MG63 (cell line): Measurements from ENCODE around the gene NKD2. TPM values are rescaled to one million over a fixed set of nuclear protein-coding genes. Genes with fewer than 3 reads are reported as not detected.
"Not testable (repeated sequence)": the region's sequence is repeated elsewhere in the genome, so short reads cannot be mapped to it uniquely, and the experiment has no call there.

Experiments used
- DNase-seq: peaks from one replicate; pipeline ENCODE4 v3.0.0-alpha.2; 2020
- H3K27me3 ChIP-seq: fragments of 250-450 bp; sonication (Bioruptor Pico); 2 replicates; pipeline ENCODE4 v1.5.1; 2020; ENCODE audit warnings: mild to moderate bottlenecking, moderate library complexity
- H3K36me3 ChIP-seq: fragments of 250-450 bp; sonication (Bioruptor Pico); 2 replicates; pipeline ENCODE4 v1.5.1; 2020; ENCODE audit warnings: mild to moderate bottlenecking, moderate library complexity
- H3K4me3 ChIP-seq: fragments of 250-450 bp; sonication (Bioruptor Pico); 2 replicates; pipeline ENCODE4 v1.5.1; 2020; ENCODE audit warnings: mild to moderate bottlenecking, moderate library complexity
- H3K9me3 ChIP-seq: fragments of 250-450 bp; sonication (Bioruptor Pico); 2 replicates; pipeline ENCODE4 v1.5.1; 2020; ENCODE audit warnings: mild to moderate bottlenecking, moderate library complexity
- total RNA-seq: library from RNA; depleted of rRNA; stranded (reverse); fragments of >200 nt; shearing (Covaris generic); gene quantifications from 2 replicates; pipeline ENCODE4 v1.2.3, GENCODE V29; 2014; ENCODE audit warnings: low replicate concordance

The NKD2 gene
- total RNA-seq, 1 experiment from 2014 or later = 3.4 TPM

DNA sequence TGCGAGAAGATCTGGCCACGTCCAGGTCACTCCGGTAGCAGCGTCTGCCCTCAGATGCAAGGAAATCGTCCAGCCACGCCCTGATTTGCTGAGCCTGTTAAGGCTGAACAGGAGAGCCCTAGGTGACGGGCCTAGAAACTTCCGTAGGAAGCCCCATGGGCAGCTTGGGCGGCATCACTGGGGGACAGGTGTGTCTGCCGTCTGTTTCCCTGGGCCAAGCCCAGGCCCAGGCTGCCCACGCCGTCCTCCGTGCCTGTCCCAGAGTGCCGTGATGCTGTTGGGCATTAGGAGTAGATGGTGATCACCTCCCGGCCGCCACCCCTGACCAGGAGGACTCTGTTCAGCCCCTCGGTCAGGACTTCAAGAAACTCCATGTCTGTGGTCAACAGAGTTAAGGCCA, 43.5 kb downstream of the NKD2 start:
- 0 out of 2 replicates have a peak, but pooled peaks cover 3% of the 10 kb centered on the region for H3K9me3 ChIP-seq

GRCh38 chr5:1052641-1053390, 44.2 kb downstream of the NKD2 start:
- DNase-seq = no peak
- Histone ChIP-seq H3K27me3 (no peaks in the 10 kb centered on the region), H3K4me3 (no peak overlapping the region), H3K9me3 (0 out of 2 replicates have a peak, but pooled peaks cover 2% of the 10 kb centered on the region), H3K36me3 (peaks cover 72% of the 10 kb centered on the region)

More for the DNA sequence above, 43.5 kb downstream of the NKD2 start:
- peaks cover 65% of the 10 kb centered on the region for H3K36me3 ChIP-seq
- H3K27me3 ChIP-seq = no peaks in the 10 kb centered on the region
- no peak overlapping the region for H3K4me3 ChIP-seq
- DNase-seq = no peak

DNA sequence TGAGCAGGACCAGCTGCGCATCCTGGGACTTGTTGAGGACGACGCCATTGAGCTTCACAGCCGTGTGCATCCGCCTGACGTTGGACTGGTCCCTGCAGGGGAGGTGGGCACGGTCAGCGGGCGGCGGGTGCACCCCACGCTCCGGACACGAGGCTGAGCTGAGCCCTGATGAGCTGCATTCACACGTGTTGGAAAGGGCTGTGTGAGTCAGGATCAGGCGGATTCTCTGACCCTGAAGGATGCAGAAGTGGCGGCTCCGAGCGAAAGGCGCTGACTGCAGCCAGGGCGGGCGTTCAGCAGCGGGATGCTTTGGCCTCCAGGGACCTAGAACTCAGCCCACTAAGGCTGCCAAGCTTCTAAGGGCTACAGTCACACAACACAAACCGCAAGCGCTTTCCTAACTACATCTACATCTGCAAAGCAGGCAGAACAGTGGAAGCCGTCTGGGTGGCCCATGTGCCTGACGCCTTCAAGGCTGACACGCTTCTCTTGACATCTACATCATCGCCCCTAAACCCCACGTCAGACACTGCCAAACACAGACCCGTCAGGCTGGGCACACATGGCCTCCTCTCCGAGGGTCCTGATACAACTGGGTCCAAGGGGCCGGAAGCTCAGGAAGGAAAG, 44.9 kb downstream of the NKD2 start:
- Histone ChIP-seq H3K9me3 (no peaks in the 10 kb centered on the region), H3K27me3 (no peaks in the 10 kb centered on the region), H3K4me3 (no peak overlapping the region), H3K36me3 (peaks cover 79% of the 10 kb centered on the region)
- no peak for DNase-seq

DNA sequence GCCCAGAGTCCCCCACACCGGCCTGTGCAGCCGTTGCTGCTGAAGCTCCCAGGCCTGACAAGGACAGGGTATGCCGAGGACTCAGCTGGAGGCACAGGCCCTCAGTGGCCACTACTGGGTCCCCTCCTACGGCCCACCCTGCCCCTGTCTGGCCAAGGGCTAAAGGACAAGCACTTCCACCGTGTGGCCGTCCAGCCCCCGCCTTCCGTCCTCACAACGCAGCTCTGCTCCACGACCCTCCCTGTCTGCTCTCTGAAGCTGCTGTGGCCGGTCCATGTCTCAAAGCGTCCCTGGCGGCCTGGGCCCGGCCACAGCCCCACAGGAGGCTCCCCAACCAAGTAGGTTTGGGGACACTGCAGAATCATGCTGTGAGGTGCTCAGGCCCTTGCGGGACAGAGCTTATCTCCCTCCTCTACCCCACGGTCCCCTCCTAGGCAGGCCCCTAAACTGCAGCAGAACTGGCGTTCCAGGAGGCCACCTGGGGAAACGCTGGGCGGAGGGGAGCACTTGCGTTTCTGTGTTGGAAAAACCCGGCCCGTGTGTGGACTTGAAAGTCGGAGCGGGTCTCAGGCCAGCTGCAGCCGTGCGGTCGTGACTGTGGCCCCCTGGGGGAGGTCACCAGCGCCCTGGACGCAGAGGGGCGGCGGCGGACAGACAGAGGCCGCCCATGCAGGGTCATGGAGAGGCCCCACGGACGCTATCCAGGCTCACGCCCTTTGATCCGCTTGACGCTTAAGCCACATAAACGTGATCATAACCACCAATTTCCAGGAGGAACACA, 45.6 kb downstream of the NKD2 start:
- no peak for DNase-seq
- no peak overlapping the region for H3K4me3 ChIP-seq
- no peaks in the 10 kb centered on the region for H3K9me3 ChIP-seq
- peaks cover 86% of the 10 kb centered on the region for H3K36me3 ChIP-seq
- H3K27me3 ChIP-seq = no peaks in the 10 kb centered on the region

- no peaks in the 10 kb centered on the region for H3K27me3 ChIP-seq
- peaks cover 95% of the 10 kb centered on the region for H3K36me3 ChIP-seq
- no peak overlapping the region for H3K4me3 ChIP-seq
- H3K9me3 ChIP-seq = no peaks in the 10 kb centered on the region
- no peak for DNase-seq
Measured at GRCh38 chr5:1054799-1055775, 46.5 kb downstream of the NKD2 start.

DNA sequence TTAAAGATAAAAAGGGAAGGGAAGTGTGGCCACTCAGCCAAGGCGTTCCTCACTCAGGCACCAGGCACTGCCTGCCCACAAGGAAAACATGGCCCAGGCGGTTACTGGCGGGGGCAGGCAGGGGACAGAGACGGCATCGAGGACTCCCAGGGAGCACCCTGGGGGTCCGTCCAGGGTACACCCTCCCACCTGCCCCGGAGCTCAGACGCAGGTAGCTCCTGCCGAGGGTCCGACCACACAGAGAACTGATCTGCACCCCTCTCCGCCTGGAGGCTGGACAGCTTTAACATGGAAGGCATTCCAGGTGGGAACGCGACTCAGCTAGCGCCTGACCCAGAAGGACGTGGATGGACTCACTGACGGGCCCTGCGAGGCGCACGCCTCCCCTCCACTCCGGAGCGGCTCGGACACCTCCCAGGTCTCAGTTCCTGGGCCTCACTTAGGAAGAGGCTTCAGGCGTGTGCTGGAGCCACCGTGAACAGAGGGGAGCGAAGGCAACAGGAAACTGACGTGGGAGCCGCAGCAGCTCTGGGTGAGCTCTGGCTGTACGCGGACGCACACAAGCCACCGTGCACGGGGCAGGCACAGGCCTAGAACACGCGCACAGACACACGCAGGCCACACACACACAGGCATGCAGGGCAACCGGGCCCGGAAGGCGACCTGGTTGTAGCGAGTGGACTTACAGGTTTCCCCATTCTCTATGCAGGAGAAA, 47.5 kb downstream of the NKD2 start:
- Histone ChIP-seq H3K27me3 (no peaks in the 10 kb centered on the region), H3K4me3 (no peak overlapping the region), H3K9me3 (no peaks in the 10 kb centered on the region), H3K36me3 (peaks cover 95% of the 10 kb centered on the region)
- DNase-seq = no peak

GRCh38 chr5:1056611-1057484, 48.2 kb downstream of the NKD2 start:
- Histone ChIP-seq H3K4me3 (no peak overlapping the region), H3K36me3 (peaks cover 89% of the 10 kb centered on the region), H3K9me3 (no peaks in the 10 kb centered on the region), H3K27me3 (no peaks in the 10 kb centered on the region)
- DNase-seq = no peak

DNA sequence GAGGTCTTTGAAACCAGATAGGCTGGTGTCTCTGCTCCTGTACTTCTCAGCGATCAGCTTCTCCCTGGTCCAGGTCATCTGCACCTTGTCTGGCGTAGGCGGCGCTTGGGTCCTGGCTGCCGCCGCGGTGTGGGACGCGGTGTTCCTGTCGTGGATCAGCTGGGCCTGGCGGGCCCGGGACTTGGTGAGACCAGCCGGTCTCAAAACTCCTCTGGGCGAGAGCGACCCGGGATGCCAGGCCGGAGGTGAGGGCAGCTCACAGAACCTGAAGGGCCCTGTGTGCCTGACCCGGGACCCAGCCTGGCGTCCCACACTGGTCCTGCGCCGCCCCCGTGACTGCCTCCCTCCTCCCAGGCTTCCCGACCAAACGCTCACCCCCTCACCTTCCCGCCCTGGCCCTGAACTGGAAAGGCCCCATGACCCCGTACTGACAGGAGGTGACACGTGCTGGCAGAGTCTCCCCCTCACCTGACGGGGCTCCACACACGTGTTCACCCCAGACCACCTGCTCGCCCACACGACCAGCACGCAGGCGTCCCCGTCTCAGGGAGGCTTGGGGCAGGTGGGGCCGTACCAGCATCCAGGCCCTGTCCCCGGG, 49.0 kb downstream of the NKD2 start:
- Histone ChIP-seq H3K4me3 (no peak overlapping the region), H3K9me3 (no peaks in the 10 kb centered on the region), H3K36me3 (peaks cover 87% of the 10 kb centered on the region), H3K27me3 (no peaks in the 10 kb centered on the region)
- no peak for DNase-seq

- Histone ChIP-seq H3K27me3 (no peaks in the 10 kb centered on the region), H3K9me3 (no peaks in the 10 kb centered on the region), H3K36me3 (peaks cover 86% of the 10 kb centered on the region), H3K4me3 (no peak overlapping the region)
- no peak for DNase-seq
Measured at GRCh38 chr5:1058083-1058945, 49.7 kb downstream of the NKD2 start.

DNA sequence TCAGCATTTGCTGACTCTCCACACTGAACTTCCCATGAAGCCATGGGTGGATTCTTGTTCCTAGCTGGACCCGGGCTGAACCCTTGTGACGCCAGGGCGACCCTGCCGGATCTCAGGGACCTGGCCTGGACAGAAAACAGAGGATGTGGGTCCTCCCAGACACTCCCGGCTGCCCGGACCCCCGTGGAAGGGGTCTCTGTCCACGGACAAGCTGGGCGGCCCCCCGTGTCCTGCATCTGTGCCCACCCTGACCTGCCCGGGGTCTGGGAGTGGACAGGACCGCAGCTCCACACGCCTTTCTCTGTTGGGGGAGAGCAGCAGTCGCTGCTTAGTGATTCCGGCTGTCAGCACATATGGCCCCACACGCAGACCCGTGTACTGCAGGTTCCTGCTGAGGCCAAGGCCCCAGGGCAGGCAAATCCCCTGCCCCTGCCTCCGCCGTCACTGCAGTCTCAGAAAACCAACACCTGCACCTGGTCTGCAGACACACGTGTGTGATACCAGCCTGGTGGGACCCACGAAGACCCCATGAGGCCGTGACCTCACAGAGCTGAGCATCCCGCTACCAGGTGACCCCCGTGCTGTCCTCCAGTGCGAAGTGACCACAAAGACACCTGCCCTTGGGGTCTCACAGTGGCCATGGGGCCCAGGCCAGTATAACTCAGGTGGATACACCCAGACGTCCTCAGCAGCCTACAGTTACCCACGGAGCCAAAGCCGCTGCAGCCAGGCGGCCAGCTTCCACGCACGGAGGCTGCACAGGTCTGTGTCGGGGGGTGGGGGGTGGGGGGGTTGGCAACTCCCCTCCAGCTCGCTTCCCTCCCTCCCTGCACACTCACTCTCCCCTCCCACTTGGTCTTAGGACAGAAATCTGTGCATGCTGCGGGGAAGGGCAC, 50.6 kb downstream of the NKD2 start:
- H3K36me3 ChIP-seq = peaks cover 82% of the 10 kb centered on the region
- no peaks in the 10 kb centered on the region for H3K9me3 ChIP-seq
- no peak overlapping the region for H3K4me3 ChIP-seq
- H3K27me3 ChIP-seq = no peaks in the 10 kb centered on the region
- DNase-seq = no peak

DNA sequence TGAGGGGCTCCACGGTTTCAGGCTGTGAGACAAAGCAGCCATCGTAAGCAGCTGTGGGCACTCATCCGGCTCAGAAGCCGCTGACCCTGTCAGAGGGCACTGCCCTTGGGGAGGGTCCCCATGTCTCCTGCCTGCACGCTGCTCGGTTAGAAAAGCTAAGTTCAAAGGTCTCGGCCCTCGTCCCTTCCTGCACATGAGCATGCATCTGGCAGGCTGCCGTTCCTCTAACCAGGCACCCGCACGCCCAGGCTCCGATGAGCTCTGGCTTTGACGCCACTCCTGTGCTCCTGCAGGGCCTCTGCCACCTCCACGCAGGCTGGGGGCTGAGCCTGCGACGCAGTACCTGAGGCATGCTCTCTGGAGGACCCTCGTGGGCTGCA, 51.3 kb downstream of the NKD2 start:
- Histone ChIP-seq H3K4me3 (no peak overlapping the region), H3K9me3 (no peaks in the 10 kb centered on the region), H3K27me3 (no peaks in the 10 kb centered on the region), H3K36me3 (peaks cover 79% of the 10 kb centered on the region)
- DNase-seq = no peak

GRCh38 chr5:1060535-1060981, 52.0 kb downstream of the NKD2 start:
- Histone ChIP-seq H3K9me3 (no peaks in the 10 kb centered on the region), H3K27me3 (no peaks in the 10 kb centered on the region), H3K36me3 (peaks cover 77% of the 10 kb centered on the region), H3K4me3 (no peak overlapping the region)
- no peak for DNase-seq

GRCh38 chr5:1061292-1061691, 52.7 kb downstream of the NKD2 start:
- not testable (repeated sequence) for DNase-seq, H3K4me3 ChIP-seq, H3K9me3 ChIP-seq, H3K27me3 ChIP-seq
- H3K36me3 ChIP-seq = peaks cover 76% of the 10 kb centered on the region
